K562 (cell line): ENCODE measurements around the gene PPARG. TPM values are rescaled to one million over a fixed set of nuclear protein-coding genes. Genes with fewer than 3 reads are reported as not detected.

Experiments
- MEIS2 ChIP-seq: fragments of 450-650 bp; IDR thresholded peaks from 2 replicates; pipeline ENCODE4 v1.6.1; 2014; ENCODE audit warnings: mild to moderate bottlenecking; ENCODE audit not compliant: partially characterized antibody
- MYC ChIP-seq, 2 experiments: fragments of 250-450 bp in 1 of 2; sonication (Bioruptor Pico) in 1 of 2; IDR thresholded peaks; 2 replicates each; pipeline versions ENCODE4 v1.5.1 to v1.6.1; 2012 to 2021; ENCODE audit warnings: low read depth in 2 of 2, borderline replicate concordance in 1 of 2, improper control_type of control experiment in 1 of 2, low read length in 1 of 2, mild to moderate bottlenecking in 1 of 2, moderate library complexity in 1 of 2
- NCOR1 ChIP-seq: fragments of 450-650 bp; IDR thresholded peaks from 2 replicates; pipeline ENCODE4 v1.6.1; 2016; ENCODE audit warnings: mild to moderate bottlenecking, moderate library complexity
- POLR2AphosphoS5 ChIP-seq: IDR thresholded peaks from 2 replicates; pipeline ENCODE4 v1.6.1; 2011; ENCODE audit warnings: mild to moderate bottlenecking, low read depth, low read length, moderate library complexity; ENCODE audit not compliant: control insufficient read depth, insufficient read depth
- ZNF121 ChIP-seq: sonication (generic); formaldehyde crosslinking; conservative IDR thresholded peaks from 2 replicates; pipeline ENCODE4 v1.8.0; 2022; ENCODE audit warnings: missing genetic modification reagents
- ZNF165 ChIP-seq: fragments of 250-450 bp; sonication (Bioruptor Pico); IDR thresholded peaks from 2 replicates; pipeline ENCODE4 v1.4.0; 2020; ENCODE audit warnings: borderline replicate concordance
- ZNF41 ChIP-seq: fragments of 250-450 bp; sonication (Bioruptor Pico); conservative IDR thresholded peaks from 2 replicates; pipeline ENCODE4 v1.4.0; 2020; ENCODE audit warnings: mild to moderate bottlenecking
- polyA plus RNA-seq, 8 experiments: library from polyadenylated mRNA; depleted of rRNA in 4 of 8; stranded (reverse) in 5 of 8; unstranded in 3 of 8; fragments of >200 nt; fragmentation: Nextera tagmentation in 2 of 8; fragmentation: Illumina TruSeq in 1 of 8; extraction: Ambion mirVana in 2 of 8; extraction: Trizol in 1 of 8; gene quantifications; 2 replicates each; pipeline versions ENCODE4 v1.2.1 to v1.2.3, GENCODE V29; 2011 to 2014; ENCODE audit warnings: inconsistent platforms in 1 of 8, missing spikeins in 1 of 8
- total RNA-seq, 7 experiments: library from RNA; depleted of rRNA in 6 of 7; stranded (reverse); fragments of >200 nt in 6 of 7; fragmentation: Illumina TruSeq in 2 of 7; extraction: Trizol in 2 of 7; gene quantifications; 2 replicates each; pipeline versions ENCODE4 v1.2.1 to v1.2.3, GENCODE V29; 2011 to 2021; ENCODE audit warnings: low replicate concordance in 1 of 7
- TF ChIP-seq, protein P1 (sequence below): sonication (generic); formaldehyde crosslinking; IDR thresholded peaks from 2 replicates; pipeline ENCODE4 v1.4.0; 2020; ENCODE audit warnings: mild to moderate bottlenecking, missing genetic modification reagents
- TF ChIP-seq, protein P2 (sequence below): sonication (generic); formaldehyde crosslinking; IDR thresholded peaks from 2 replicates; pipeline ENCODE4 v1.8.0; 2022; ENCODE audit warnings: missing genetic modification reagents, mild to moderate bottlenecking, moderate library complexity, borderline replicate concordance

PPARG gene
- total and polyA plus RNA-seq, 9 of the 15 experiments (the other 6 are each of a cell fraction or from before 2014, with no cell fraction given) = not detected

DNA sequence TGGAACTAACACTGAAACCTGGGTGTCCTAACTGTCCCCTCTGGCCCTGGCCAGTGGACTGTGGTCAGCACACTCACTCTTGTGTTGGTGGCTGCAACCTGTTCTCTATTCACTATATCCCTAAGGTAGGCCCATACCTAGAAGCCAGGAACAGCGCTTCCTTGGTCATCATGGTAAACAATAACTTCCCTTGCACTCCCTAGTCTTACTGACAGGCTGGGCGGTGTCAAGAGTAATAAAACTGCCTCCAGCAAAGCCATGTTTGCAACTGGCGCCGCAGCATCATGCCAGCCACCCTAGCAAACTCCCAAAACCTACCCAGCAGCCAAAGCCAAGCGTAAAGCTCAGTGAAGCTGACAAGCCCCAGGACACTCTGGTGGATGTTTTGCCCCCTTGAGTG lies 132.3 kb downstream of the PPARG start (continued):
- TF ChIP-seq, protein P1, sequence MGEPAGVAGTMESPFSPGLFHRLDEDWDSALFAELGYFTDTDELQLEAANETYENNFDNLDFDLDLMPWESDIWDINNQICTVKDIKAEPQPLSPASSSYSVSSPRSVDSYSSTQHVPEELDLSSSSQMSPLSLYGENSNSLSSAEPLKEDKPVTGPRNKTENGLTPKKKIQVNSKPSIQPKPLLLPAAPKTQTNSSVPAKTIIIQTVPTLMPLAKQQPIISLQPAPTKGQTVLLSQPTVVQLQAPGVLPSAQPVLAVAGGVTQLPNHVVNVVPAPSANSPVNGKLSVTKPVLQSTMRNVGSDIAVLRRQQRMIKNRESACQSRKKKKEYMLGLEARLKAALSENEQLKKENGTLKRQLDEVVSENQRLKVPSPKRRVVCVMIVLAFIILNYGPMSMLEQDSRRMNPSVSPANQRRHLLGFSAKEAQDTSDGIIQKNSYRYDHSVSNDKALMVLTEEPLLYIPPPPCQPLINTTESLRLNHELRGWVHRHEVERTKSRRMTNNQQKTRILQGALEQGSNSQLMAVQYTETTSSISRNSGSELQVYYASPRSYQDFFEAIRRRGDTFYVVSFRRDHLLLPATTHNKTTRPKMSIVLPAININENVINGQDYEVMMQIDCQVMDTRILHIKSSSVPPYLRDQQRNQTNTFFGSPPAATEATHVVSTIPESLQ (CRISPR knock-in tag) = no peak
- TF ChIP-seq POLR2AphosphoS5 = no peak
- TF ChIP-seq ZNF41 (CRISPR knock-in tag) = no peak
- TF ChIP-seq, protein P2, sequence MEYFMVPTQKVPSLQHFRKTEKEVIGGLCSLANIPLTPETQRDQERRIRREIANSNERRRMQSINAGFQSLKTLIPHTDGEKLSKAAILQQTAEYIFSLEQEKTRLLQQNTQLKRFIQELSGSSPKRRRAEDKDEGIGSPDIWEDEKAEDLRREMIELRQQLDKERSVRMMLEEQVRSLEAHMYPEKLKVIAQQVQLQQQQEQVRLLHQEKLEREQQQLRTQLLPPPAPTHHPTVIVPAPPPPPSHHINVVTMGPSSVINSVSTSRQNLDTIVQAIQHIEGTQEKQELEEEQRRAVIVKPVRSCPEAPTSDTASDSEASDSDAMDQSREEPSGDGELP (CRISPR knock-in tag) = no peak
- no peak for TF ChIP-seq MEIS2
- TF ChIP-seq ZNF121 = no peak
- no peak for TF ChIP-seq MYC (IDR thresholded peaks at IDR 0.05; ENCODE audit: low read depth, low read length)
- TF ChIP-seq MYC (CRISPR knock-in tag; IDR thresholded peaks at IDR 0.05; ENCODE audit: borderline replicate concordance, low read depth) = no peak
- TF ChIP-seq NCOR1 = no peak
- no peak for TF ChIP-seq ZNF165 (CRISPR knock-in tag)
